GM23338 (cell line): ENCODE results near the gene UNC79.

Source experiments
- CREB1 ChIP-seq: fragments of 250-450 bp; sonication (Bioruptor Pico); IDR thresholded peaks from 2 replicates; pipeline ENCODE4 v1.5.0; 2020; ENCODE audit warnings: low read depth, mild to moderate bottlenecking, moderate library complexity
- CTCF ChIP-seq, 2 experiments: fragments of 200-600 bp in 1 of 2; sonication (generic) in 1 of 2; conservative IDR thresholded peaks; 2 replicates each; pipeline versions ENCODE4 v1.5.1 to v1.6.1; 2016 to 2017; ENCODE audit warnings: antibody characterized with exemption in 2 of 2, low read depth in 2 of 2, mild to moderate bottlenecking in 2 of 2, moderate library complexity in 1 of 2
- EZH2 ChIP-seq: fragments of 200-600 bp; sonication (generic); IDR thresholded peaks from one replicate; pipeline ENCODE4 v1.8.0; 2017; ENCODE audit warnings: antibody characterized with exemption, mild to moderate bottlenecking, low read depth; ENCODE audit not compliant: unreplicated experiment
- EZH2phosphoT487 ChIP-seq: fragments of 200-600 bp; sonication (generic); IDR thresholded peaks from one replicate; pipeline ENCODE4 v1.8.1; 2018; ENCODE audit warnings: antibody characterized with exemption; ENCODE audit not compliant: unreplicated experiment
- JUNB ChIP-seq: IDR thresholded peaks from one replicate; pipeline ENCODE4 v1.6.1; 2016; ENCODE audit warnings: antibody characterized with exemption; ENCODE audit not compliant: unreplicated experiment
- NANOG ChIP-seq: IDR thresholded peaks from 2 replicates; pipeline ENCODE4 v1.6.1; 2016; ENCODE audit warnings: antibody characterized with exemption, borderline replicate concordance
- POLR2AphosphoS5 ChIP-seq: IDR thresholded peaks from 2 replicates; pipeline ENCODE4 v1.6.1; 2016; ENCODE audit warnings: antibody characterized with exemption, low read depth
- STAT1 ChIP-seq: IDR thresholded peaks from one replicate; pipeline ENCODE4 v1.6.1; 2016; ENCODE audit warnings: antibody characterized with exemption; ENCODE audit not compliant: unreplicated experiment
- ZNF114 ChIP-seq: fragments of 250-450 bp; sonication (Bioruptor Pico); IDR thresholded peaks from 2 replicates; pipeline ENCODE4 v1.5.0; 2020; ENCODE audit warnings: mild to moderate bottlenecking, moderate library complexity
- ZNF331 ChIP-seq: fragments of 250-450 bp; sonication (Bioruptor Pico); IDR thresholded peaks from 2 replicates; pipeline ENCODE4 v1.5.0; 2020; ENCODE audit warnings: low read depth, mild to moderate bottlenecking, moderate library complexity
- ZNF462 ChIP-seq: fragments of 250-450 bp; sonication (Bioruptor Pico); IDR thresholded peaks from 2 replicates; pipeline ENCODE4 v1.5.0; 2020; ENCODE audit warnings: mild to moderate bottlenecking, moderate library complexity
- TF ChIP-seq, protein P1 (sequence below): IDR thresholded peaks from one replicate; pipeline ENCODE4 v1.6.1; 2018; ENCODE audit warnings: antibody characterized with exemption; ENCODE audit not compliant: unreplicated experiment
- TF ChIP-seq, protein P2 (sequence below): IDR thresholded peaks from 2 replicates; pipeline ENCODE4 v1.6.1; 2016; ENCODE audit warnings: antibody characterized with exemption

DNA sequence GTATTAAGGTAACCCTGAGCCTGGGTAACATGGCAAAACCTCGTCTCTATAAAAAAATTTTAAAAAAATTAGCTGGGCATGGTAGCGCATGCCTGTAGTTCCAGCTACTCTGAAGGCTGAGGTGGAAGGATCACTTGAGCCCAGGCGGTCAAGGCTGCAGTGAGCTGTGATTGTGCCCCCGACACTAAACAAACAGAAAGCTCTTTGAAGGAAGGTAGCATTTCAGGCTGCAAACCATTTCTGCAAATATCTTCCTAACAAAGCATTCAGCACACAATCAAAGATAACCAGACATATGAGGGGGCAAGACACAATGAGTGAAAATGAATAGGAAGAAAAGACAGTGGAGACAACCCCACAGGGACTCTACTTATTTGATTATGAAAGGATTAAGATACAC, 238.9 kb downstream of the UNC79 start:
- no peak for TF ChIP-seq POLR2AphosphoS5
- no peak for TF ChIP-seq CTCF (conservative IDR thresholded peaks at IDR 0.05; ENCODE audit: low read depth in 2 of 2)
- TF ChIP-seq EZH2, result no peak
- no peak for TF ChIP-seq CREB1
- TF ChIP-seq JUNB, result no peak
- TF ChIP-seq NANOG, result no peak
- no peak for TF ChIP-seq STAT1
- TF ChIP-seq EZH2phosphoT487, result no peak
- TF ChIP-seq, protein P1, sequence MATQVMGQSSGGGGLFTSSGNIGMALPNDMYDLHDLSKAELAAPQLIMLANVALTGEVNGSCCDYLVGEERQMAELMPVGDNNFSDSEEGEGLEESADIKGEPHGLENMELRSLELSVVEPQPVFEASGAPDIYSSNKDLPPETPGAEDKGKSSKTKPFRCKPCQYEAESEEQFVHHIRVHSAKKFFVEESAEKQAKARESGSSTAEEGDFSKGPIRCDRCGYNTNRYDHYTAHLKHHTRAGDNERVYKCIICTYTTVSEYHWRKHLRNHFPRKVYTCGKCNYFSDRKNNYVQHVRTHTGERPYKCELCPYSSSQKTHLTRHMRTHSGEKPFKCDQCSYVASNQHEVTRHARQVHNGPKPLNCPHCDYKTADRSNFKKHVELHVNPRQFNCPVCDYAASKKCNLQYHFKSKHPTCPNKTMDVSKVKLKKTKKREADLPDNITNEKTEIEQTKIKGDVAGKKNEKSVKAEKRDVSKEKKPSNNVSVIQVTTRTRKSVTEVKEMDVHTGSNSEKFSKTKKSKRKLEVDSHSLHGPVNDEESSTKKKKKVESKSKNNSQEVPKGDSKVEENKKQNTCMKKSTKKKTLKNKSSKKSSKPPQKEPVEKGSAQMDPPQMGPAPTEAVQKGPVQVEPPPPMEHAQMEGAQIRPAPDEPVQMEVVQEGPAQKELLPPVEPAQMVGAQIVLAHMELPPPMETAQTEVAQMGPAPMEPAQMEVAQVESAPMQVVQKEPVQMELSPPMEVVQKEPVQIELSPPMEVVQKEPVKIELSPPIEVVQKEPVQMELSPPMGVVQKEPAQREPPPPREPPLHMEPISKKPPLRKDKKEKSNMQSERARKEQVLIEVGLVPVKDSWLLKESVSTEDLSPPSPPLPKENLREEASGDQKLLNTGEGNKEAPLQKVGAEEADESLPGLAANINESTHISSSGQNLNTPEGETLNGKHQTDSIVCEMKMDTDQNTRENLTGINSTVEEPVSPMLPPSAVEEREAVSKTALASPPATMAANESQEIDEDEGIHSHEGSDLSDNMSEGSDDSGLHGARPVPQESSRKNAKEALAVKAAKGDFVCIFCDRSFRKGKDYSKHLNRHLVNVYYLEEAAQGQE, result no peak
- TF ChIP-seq, protein P2, sequence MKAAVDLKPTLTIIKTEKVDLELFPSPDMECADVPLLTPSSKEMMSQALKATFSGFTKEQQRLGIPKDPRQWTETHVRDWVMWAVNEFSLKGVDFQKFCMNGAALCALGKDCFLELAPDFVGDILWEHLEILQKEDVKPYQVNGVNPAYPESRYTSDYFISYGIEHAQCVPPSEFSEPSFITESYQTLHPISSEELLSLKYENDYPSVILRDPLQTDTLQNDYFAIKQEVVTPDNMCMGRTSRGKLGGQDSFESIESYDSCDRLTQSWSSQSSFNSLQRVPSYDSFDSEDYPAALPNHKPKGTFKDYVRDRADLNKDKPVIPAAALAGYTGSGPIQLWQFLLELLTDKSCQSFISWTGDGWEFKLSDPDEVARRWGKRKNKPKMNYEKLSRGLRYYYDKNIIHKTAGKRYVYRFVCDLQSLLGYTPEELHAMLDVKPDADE, result no peak
- TF ChIP-seq ZNF331, result no peak
- TF ChIP-seq ZNF114 (CRISPR knock-in tag), result no peak
- TF ChIP-seq ZNF462 (CRISPR knock-in tag), result no peak
